Renal pelvis (tissue), 12 donors: ENCODE measurements around the gene CPNE9. TPM values are rescaled to one million over a fixed set of nuclear protein-coding genes. Genes with fewer than 3 reads are reported as not detected.

ENCODE experiments used
- DNase-seq: peaks from one replicate; pipeline ENCODE4 v3.0.0-alpha.2; 2013
- long read RNA-seq, 16 experiments: transcript quantifications; one replicate each; lab custom pipeline, GENCODE V29; 2026
- polyA plus RNA-seq, 3 donors: library from polyadenylated mRNA; unstranded; fragments of 120-200 nt; gene quantifications; one replicate each; pipeline ENCODE4 v1.2.1, GENCODE V29; 2013; ENCODE audit not compliant: insufficient read length in 3 of 3

The CPNE9 gene
- under 1 TPM; 0.10 to 0.27 (median 0.10) TPM for polyA plus RNA-seq
- long read RNA-seq, donor 1, result 0 reads
- long read RNA-seq, donor 2, result 0 reads
- long read RNA-seq, donor 3, result 0 reads
- long read RNA-seq, donor 4, result 0 reads
- long read RNA-seq, donor 5, result 0 reads
- long read RNA-seq, donor 6, result 0 reads
- long read RNA-seq, donor 7, result 0 reads
- long read RNA-seq, donor 8, result 0 reads
- long read RNA-seq, donor 9, result 0 reads
- long read RNA-seq, donor 10, result 0 reads
- long read RNA-seq, donor 11, result 0 reads
- long read RNA-seq, donor 12, result 0 reads
- long read RNA-seq, donor 13, result 0 reads
- long read RNA-seq, donor 14, result 0 reads
- long read RNA-seq, donor 15, result 0 reads
- long read RNA-seq, donor 16, result 0 reads

GRCh38 chr3:9703736-9704346 is at the start of gene CPNE9:
CPNE9 (plus strand) TSS chr3:9703833; CDS start chr3:9703997, 164 bp downstream.
- no peak for DNase-seq

- no peak for DNase-seq
These were observed 43.8 kb upstream of the CPNE9 start for GRCh38 chr3:9659849-9660248.

DNA sequence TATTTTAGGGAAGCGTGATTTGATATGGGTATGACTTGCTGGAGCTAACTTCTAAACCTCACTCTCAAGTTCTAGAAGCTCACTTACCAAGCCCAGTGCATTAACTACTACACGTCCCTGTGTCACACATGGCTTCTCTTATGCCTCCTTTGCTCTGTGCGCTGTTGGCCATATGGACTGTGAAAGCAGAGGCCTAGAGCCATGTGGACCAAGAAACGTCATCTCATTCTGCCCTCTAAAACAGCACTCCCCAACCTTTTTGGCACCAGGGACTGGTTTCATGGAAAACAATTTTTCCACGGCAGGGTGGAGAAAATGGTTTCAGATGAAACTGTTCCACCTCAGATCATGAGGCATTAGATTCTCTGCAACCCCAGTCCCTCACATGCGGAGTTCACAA is 42.7 kb upstream of the CPNE9 start:
- no peak for DNase-seq

DNA sequence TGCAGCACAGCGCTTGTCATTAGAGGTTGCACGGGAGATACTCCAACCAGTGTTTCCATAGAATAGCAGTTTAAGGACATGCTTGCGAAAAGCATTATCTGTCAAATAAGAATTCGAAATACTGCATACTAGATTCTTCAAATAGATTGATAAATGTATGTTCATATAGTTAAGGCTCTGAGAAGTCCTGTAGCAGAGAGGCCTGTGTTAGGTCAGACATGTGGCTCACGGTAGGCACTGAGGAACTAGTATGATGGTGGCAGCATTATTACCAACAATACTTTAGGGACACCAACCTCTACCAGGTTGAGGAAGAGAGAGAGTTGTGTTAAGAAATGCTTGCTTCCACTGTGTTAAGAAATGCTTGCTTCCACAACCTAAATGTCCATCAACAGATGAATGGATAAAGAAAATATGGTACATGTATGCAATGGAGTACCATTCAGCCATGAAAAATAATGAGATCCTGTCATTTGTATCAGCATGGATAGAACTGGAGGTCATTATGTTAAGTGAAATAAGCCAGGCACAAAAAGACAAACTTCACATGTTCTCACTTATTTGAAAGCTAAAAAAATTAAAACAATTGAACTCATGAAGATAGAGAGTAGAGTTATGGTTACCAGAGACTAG is 39.4 kb upstream of the CPNE9 start:
- DNase-seq, result no peak

DNA sequence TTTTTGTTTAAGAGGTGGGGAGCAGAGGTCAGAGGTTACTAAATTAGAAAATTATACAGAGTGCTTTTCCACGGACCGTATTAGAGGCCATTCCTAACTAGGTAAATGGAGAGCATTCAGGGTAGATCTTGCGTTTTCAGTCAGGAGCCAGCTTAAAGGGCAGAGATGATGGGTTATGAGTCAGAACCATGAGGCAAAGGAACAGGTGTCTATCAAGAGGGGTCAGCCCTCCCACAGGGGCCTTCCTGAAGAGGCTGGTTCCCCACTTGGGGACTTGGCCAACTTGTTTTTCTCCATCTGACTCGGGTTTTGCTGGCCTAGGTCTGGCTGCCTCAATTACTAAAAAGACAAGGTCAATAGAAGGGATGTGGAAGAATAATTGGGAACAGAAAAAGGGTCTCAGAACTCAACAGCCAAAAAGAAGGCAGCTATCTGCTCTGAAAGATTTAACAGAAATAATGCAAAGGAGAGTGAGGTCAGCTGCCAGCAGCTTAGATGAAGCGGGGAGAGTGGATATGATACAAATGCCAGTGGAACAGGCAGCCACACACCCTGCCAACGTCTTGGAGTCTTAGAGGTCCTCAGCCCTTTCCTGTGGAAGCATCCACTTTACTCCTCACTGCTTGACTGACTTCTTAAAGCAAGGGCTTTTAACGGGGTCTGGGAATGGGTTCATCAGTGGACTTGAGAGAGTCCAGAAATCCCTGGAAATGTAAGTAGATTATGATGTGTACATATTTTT is 36.8 kb upstream of the CPNE9 start:
- no peak for DNase-seq

- DNase-seq, result no peak
These were observed 34.4 kb upstream of the CPNE9 start for GRCh38 chr3:9669277-9669676.

DNA sequence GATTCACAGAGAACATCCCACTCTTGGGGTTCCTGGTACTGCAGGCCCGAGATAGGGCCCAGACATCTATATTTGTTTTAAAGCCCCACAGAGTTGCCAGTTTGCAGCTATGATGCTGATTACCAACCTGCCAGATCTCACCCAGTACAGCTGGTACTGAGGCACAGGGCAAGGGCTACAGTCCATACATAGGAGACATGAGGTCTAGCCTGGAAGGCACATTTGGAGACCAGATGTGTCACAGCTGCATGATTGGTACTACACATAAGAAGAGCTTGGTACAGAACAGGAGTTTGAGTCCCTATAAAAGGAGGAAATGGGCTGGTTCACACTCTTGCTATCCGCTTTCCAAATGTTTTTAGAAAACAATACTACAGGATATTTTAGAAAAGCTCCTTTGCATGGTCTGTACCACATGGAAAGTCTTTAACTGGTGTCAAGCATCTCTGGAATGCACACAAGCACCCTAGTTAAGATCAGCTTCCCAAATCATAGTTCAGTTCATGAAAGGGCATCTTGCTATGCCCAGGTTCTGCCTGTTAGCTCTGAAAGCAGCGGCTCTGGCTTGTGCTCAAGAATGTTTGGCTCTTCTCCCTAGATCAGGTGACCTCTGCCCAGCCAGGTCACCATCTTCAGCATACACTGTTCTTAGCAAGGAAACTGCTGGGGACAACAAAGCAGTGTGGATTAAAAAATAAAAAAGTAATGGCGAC is 33.8 kb upstream of the CPNE9 start:
- DNase-seq, result no peak

GRCh38 chr3:9673082-9673481 is 30.6 kb upstream of the CPNE9 start:
- DNase-seq, result no peak

DNA sequence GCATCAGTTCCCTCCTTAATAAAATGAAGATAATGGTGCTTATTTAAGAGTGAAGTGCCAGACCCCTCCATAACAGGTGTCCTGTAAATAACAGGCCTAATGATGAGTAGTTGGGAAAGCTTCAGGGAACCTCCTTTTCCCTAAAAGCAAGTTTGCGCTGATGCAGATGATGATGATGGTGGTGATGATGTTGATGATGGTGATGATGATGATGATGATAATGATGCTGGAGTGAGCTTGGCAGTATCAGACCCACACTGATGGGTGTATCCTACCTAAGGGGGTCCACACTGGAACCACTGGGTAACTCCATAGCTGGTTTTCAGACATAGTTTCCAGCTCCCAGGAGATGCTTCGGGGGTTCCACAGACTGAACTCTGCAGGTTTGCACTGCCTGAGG is 29.9 kb upstream of the CPNE9 start:
- DNase-seq, result no peak

- DNase-seq, result no peak
These were observed 27.8 kb upstream of the CPNE9 start for GRCh38 chr3:9675736-9676290.

- DNase-seq, result no peak
These were observed 26.8 kb upstream of the CPNE9 start for GRCh38 chr3:9676785-9677184.

DNA sequence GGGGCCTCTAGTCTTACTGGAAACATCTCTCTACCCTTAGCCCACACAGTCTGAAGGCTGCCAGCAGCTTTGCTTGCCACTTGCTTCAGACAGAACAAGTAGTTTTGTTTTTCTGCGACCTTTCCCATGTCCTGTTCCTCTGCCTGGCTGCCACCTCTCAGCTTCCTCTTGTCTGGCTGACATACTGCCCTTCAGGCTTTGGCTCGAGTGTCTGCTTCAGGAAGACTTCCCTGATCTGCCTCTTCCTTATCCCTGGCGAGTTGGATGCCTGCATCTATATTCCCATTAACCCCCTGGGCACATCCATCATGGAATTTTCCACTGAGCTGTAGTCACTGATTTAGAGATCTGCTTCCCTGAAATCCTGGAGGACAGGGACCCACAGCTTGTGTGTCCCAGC is 25.1 kb upstream of the CPNE9 start:
- DNase-seq, result no peak

- DNase-seq, result no peak
These were observed 24.1 kb upstream of the CPNE9 start for GRCh38 chr3:9679476-9680080.

DNA sequence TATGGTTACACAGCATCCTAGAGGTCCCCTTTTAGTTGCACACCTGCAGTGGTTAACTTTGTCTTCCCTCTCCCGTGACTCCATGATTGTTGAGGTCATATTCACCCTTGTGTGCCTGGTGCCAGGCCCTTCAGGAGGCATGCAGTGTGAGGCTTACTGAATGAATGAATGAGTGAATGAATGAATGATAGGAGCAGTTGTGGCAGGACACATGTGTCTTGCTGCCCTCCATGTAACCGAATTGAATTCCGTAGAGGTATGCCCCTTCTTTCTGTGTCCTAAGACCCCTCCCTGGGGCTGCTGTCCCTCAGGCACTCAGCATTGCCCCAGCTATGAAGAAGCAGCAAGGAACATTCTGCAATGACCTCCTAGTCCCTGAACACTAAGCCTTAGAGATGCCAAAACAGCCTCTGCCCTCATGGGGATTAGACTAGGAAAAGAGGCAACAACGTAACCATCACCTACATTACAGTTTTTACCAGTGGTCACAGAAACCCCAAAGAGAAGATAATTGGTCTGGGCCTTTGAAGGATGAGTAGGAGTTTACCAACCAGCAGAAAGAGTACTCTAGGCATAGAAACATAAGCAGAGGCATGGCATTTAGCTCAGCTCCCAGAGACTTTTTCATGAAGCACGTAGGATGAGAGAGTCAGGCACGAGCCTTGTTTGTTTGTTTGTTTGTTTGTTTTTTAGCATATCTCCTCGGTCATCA is 22.5 kb upstream of the CPNE9 start:
- DNase-seq, result no peak

- no peak for DNase-seq
These were observed 21.9 kb upstream of the CPNE9 start for GRCh38 chr3:9681723-9682081.

DNA sequence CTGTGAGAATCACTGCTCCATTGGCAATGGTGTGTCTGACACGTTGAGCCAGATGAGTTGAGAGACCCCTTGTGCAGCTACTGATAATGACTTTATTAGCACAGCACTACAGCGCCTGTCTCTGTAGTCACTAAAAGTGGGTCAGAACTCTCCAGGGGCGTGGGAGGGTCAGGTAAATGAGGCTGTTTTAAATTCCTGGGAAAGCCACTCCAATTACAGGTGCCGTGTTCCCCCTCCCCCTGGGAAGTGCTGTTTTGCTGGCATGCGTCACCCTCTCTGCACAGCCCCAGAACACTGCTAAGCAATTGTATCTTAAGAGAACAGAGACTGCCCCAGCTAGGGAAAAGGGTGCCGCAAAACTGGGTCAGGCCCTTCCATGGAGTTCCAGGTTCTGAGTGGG is 21.5 kb upstream of the CPNE9 start:
- DNase-seq, result no peak

DNA sequence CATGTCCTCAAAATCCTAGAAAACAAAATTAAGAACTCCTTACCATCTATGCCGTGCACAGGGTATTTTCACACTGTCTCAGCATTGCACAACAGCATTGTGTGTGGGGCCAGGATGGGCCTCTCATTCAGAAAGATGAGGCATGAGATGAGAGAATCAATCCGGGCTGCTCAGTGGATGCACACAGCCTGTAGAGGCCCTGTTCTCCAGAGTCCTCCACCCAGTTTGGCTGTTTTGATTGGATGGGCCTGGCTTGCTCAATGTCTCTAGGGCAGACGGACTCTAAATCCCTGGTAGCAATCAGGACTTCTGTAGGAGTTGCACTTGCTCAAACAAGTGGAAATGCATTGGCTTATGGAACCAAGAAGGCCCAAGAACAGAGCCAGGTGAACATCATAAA is 20.2 kb upstream of the CPNE9 start:
- no peak for DNase-seq

DNA sequence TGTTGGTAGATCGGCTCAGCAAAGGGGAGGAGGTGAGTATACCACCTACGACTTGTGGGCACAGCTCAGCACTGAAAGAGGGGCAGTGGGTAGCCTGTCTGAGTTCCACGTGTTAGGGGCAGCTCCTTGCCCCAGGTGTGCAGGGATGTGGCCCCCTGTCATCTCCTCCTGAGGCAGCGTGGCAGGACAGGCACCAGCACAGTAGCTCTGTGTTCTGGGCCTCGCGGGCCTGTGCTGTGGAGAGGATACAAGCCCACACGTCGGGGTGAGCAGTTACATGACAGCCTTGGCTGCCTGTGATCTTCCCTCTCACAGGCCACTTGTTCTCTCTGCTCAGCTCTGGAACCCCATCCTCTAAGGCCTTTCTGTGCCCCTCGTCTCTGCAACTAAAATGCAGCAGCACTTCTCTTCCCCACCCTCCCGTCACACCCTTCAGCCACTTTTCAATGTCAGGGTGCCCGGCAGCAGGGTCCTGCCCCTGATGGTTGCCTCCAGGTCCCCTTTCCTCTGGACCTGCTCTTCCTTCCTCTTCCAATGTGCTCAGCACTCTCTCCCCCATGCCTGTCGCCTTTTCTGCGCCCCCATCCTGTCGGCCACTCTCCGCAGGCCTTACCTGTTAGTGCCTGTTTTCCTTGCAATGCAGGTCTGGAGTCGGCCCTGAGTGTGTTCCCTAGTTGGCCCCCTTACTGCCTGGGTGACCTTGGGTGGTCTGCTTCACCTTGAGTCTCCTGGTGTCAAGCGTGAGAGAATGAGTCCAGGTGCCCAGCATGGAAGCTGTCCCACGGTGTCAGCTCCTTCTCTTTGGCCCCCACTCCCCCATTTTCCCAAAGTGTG is 18.2 kb upstream of the CPNE9 start:
- DNase-seq, result no peak

GRCh38 chr3:9686050-9686550 is 17.5 kb upstream of the CPNE9 start:
- no peak for DNase-seq
